OCI-LY1 (cell line): Measurements from ENCODE around the gene MAML2.

Experiments
- CTCF ChIP-seq: fragments of 200-600 bp; sonication (generic), shearing (Covaris generic); IDR thresholded peaks from 2 replicates; pipeline ENCODE4 v1.5.1; 2017; ENCODE audit warnings: mild to moderate bottlenecking, antibody characterized with exemption, low read length, moderate library complexity, mixed read lengths
- EZH2 ChIP-seq: fragments of 200-600 bp; sonication (generic), shearing (Covaris generic); IDR thresholded peaks from 2 replicates; pipeline ENCODE4 v1.8.0; 2017; ENCODE audit warnings: borderline replicate concordance, mixed run types, mild to moderate bottlenecking, antibody characterized with exemption, low read length, moderate library complexity, mixed read lengths

GRCh38 chr11:96332126-96332771, 10.7 kb downstream of the MAML2 start:
- TF ChIP-seq CTCF (no peak), EZH2 (no peak)
